ENCODE measurements around the gene NBAS. TPM values are rescaled to one million over a fixed set of nuclear protein-coding genes. Genes with fewer than 3 reads are reported as not detected.

The NBAS gene
- total RNA-seq, 1 donor from 2014 or later: 61.6 TPM

DNA sequence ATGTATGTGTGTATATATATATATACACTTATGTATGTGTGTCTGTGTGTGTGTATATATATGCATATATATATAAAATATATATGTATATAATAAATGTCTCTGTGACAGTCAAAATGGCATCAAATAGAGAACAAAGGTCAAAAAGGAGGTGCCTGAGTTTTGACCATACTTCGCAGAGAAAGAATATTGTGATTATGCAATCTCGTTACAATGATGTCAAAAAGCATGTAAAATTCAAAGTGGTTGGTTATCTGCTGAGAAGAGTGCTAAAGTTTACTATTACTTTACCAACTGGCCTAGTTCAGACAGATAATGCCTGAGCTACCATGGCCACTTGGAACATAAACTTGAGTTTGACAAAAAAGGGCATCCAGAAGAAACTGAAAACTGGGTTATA lies 375.0 kb downstream of the NBAS start:
- Mint-ChIP-seq H3K9me3 (no peaks in the 10 kb centered on the region), H3K4me3 (no peak overlapping the region), H3K36me3 (ENCODE audit: low read depth) (peaks cover 3% of the 10 kb centered on the region), H3K27ac (ENCODE audit: unreplicated experiment) (no peak overlapping the region), H3K27me3 (ENCODE audit: low read depth) (no peaks in the 10 kb centered on the region), H3K4me1 (peaks cover 14% of the 10 kb centered on the region)
- TF ChIP-seq, protein P1, sequence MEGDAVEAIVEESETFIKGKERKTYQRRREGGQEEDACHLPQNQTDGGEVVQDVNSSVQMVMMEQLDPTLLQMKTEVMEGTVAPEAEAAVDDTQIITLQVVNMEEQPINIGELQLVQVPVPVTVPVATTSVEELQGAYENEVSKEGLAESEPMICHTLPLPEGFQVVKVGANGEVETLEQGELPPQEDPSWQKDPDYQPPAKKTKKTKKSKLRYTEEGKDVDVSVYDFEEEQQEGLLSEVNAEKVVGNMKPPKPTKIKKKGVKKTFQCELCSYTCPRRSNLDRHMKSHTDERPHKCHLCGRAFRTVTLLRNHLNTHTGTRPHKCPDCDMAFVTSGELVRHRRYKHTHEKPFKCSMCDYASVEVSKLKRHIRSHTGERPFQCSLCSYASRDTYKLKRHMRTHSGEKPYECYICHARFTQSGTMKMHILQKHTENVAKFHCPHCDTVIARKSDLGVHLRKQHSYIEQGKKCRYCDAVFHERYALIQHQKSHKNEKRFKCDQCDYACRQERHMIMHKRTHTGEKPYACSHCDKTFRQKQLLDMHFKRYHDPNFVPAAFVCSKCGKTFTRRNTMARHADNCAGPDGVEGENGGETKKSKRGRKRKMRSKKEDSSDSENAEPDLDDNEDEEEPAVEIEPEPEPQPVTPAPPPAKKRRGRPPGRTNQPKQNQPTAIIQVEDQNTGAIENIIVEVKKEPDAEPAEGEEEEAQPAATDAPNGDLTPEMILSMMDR (conservative IDR thresholded peaks at IDR 0.05): no peak
- DNase-seq (ENCODE audit: low read depth, low spot score): no peak

DNA sequence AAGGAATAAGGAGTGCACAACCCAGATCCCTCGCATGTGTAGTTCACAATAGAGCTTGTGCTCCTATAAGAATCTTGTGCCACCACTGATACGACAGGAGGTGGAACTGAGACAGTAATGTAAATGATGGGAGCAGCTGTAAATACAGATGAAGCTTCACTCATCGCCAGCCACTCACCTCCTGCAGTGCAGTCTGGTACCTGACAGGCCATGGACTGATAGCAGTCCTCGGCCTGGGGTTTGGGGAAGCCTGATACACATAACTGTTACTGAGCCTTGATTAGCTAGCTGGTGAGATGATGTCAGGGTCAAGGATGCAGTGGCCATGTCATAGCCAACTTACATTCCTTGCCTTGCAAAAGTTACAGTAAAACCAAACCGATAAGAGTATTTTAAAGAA lies 376.6 kb downstream of the NBAS start:
- H3K27me3 Mint-ChIP-seq (ENCODE audit: low read depth): no peaks in the 10 kb centered on the region
- TF ChIP-seq, protein P1 (conservative IDR thresholded peaks at IDR 0.05): no peak

DNA sequence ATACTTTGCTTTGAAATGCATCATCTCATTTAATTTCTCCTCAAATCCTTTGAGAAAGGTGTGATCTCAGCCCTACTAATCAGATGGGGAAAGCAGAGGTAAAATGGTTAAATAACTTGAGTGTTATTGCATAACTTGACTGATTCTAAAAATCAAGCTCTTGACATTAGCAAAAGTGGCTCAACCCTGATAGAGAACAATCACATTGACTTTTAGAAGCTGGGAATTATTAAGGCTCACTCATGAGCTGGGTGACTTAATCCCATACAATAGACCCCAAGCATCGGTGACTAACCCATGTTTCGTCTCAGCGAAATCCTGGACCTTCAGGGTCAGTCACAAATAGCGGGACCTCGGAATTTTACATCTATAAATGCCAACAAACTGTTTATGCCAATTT lies 378.9 kb downstream of the NBAS start:
- Mint-ChIP-seq H3K36me3 (ENCODE audit: low read depth) (peaks cover 3% of the 10 kb centered on the region), H3K4me3 (no peak overlapping the region), H3K4me1 (peaks cover 3% of the 10 kb centered on the region), H3K9me3 (no peaks in the 10 kb centered on the region), H3K27me3 (ENCODE audit: low read depth) (no peaks in the 10 kb centered on the region), H3K27ac (ENCODE audit: unreplicated experiment) (no peak overlapping the region)
- DNase-seq (ENCODE audit: low read depth, low spot score): no peak
- TF ChIP-seq, protein P1 (conservative IDR thresholded peaks at IDR 0.05): no peak

More for the DNA sequence above, 376.6 kb downstream of the NBAS start:
- no peaks in the 10 kb centered on the region for H3K9me3 Mint-ChIP-seq
- no peak overlapping the region for H3K27ac Mint-ChIP-seq (ENCODE audit: unreplicated experiment)
- DNase-seq (ENCODE audit: low read depth, low spot score): no peak
- H3K4me1 Mint-ChIP-seq: peaks cover 14% of the 10 kb centered on the region
- peaks cover 3% of the 10 kb centered on the region for H3K36me3 Mint-ChIP-seq (ENCODE audit: low read depth)
- H3K4me3 Mint-ChIP-seq: no peak overlapping the region

DNA sequence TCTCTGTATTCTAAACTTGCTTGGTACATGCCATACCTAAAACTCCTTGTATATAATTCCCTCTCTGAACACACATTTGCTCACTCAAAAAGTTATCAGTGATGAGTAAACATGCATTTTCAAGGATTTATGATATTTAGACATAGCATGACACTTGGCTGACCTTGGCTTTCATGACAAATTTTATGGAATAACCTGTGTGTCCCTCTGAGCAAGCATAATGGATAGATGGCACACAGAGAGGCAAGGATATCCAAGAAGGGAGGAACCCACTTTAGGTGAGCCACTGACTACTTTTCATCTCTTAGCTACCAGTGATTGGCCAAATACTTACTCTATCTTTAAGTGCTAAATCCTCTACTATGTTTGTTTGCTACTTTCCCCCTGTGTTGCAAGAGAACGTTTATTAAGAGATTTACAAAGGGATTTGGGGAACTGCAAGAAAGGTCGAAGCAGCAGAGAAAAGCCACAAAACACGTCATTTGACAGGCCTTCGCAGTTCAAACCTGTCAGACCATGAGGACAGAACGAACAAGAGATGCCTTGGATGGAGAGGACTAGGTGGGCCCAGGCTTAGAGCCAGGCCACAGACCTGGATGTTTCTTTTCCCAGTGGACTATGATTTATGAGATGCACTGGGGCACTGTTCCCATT lies 379.9 kb downstream of the NBAS start:
- Mint-ChIP-seq H3K4me3 (no peak overlapping the region), H3K27ac (ENCODE audit: unreplicated experiment) (no peak overlapping the region), H3K27me3 (ENCODE audit: low read depth) (no peaks in the 10 kb centered on the region), H3K4me1 (no peaks in the 10 kb centered on the region), H3K36me3 (ENCODE audit: low read depth) (peaks cover 3% of the 10 kb centered on the region), H3K9me3 (no peaks in the 10 kb centered on the region)
- TF ChIP-seq, protein P1 (conservative IDR thresholded peaks at IDR 0.05): no peak
- no peak for DNase-seq (ENCODE audit: low read depth, low spot score)

DNA sequence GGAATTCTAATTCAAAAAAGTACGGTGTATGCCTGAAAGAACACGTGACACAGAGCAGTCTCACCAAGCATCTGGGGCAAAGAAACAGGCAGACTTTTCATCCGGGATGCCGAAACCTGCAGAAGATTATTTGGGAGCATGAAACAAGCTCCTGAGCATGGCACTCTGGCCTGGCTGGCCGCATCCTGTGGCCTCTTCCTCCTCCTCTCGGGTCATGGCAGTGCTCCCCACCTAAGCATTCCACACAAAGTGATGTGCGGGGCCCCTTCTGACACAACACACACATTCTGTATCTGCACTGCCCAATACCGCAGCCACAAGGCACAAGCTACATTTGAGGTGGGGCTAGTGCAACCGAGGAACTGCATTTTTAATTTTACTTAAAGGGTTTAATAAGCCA lies 380.8 kb downstream of the NBAS start:
- no peak for DNase-seq (ENCODE audit: low read depth, low spot score)
- Mint-ChIP-seq H3K4me3 (no peak overlapping the region), H3K27me3 (ENCODE audit: low read depth) (no peaks in the 10 kb centered on the region), H3K36me3 (ENCODE audit: low read depth) (peaks cover 4% of the 10 kb centered on the region), H3K27ac (ENCODE audit: unreplicated experiment) (no peak overlapping the region), H3K4me1 (no peaks in the 10 kb centered on the region), H3K9me3 (no peaks in the 10 kb centered on the region)
- TF ChIP-seq, protein P1 (conservative IDR thresholded peaks at IDR 0.05): no peak
